Measurements from ENCODE around the gene HMCES. TPM values are rescaled to one million over a fixed set of nuclear protein-coding genes. Genes with fewer than 3 reads are reported as not detected.

The HMCES gene
- total RNA-seq, 2 donors from 2014 or later: 45.0 to 53.7 TPM

DNA sequence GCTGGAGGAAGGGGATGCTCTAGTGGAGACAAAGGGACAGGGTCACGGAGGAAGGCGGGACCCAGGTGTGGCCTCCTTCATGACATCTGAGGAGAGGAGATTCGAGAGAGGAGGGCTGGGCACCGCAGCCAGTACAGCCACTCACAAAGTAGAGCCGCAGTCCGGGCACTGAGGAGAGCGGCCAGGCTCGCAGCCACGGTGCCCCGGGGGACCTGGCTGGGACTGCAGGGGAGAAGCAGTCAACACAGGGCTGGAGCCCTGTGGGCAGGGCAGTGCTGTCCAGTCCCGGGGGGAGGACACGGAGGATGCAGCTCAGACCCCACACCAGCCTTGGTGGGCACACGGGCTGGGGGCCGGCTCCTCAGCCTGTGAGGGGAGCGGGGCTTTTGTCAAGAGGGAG, 40.3 kb downstream of the HMCES start:
- Histone ChIP-seq H3K27ac (no peak overlapping the region), H3K27me3 (no peaks in the 10 kb centered on the region), H3K36me3 (no peaks in the 10 kb centered on the region), H3K9me3 (no peaks in the 10 kb centered on the region), H3K9ac (ENCODE audit: low read depth in 2 of 2, low read length in 2 of 2) (no peak overlapping the region), H3K4me3 (no peak overlapping the region), H3K4me1 (no peaks in the 10 kb centered on the region)
- intact Hi-C loops (cut with DNase I): no loop called here
- no peak for DNase-seq
- TF ChIP-seq, protein P1, sequence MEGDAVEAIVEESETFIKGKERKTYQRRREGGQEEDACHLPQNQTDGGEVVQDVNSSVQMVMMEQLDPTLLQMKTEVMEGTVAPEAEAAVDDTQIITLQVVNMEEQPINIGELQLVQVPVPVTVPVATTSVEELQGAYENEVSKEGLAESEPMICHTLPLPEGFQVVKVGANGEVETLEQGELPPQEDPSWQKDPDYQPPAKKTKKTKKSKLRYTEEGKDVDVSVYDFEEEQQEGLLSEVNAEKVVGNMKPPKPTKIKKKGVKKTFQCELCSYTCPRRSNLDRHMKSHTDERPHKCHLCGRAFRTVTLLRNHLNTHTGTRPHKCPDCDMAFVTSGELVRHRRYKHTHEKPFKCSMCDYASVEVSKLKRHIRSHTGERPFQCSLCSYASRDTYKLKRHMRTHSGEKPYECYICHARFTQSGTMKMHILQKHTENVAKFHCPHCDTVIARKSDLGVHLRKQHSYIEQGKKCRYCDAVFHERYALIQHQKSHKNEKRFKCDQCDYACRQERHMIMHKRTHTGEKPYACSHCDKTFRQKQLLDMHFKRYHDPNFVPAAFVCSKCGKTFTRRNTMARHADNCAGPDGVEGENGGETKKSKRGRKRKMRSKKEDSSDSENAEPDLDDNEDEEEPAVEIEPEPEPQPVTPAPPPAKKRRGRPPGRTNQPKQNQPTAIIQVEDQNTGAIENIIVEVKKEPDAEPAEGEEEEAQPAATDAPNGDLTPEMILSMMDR (IDR thresholded peaks at IDR 0.05): no peak

DNA sequence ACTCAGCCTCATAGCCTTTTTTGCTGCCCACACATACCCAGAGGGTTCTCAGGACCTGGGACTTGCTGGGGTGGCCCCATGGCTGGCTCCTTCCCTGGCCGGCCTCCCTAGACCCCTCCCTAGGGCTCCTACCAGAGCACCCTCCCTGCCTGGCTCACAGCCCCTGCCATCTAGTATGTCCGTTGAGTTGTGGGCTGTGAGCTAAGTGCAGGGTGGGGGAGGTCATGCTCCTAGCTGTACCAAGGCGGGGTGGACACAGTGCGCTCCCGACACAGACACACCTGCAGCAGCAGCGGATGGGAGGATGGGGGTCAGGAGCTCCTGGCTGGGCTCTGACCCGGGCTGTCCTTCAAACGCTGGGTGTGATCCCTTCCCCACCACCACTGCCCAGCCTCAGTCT, 41.6 kb downstream of the HMCES start:
- Histone ChIP-seq H3K4me3 (no peak overlapping the region), H3K9ac (ENCODE audit: low read depth in 2 of 2, low read length in 2 of 2) (no peak overlapping the region), H3K27ac (no peak overlapping the region), H3K9me3 (no peaks in the 10 kb centered on the region), H3K36me3 (no peaks in the 10 kb centered on the region), H3K4me1 (no peaks in the 10 kb centered on the region), H3K27me3 (no peaks in the 10 kb centered on the region)
- TF ChIP-seq, protein P1 (IDR thresholded peaks at IDR 0.05): no peak
- intact Hi-C loops (cut with DNase I): no loop called here
- DNase-seq: no peak

DNA sequence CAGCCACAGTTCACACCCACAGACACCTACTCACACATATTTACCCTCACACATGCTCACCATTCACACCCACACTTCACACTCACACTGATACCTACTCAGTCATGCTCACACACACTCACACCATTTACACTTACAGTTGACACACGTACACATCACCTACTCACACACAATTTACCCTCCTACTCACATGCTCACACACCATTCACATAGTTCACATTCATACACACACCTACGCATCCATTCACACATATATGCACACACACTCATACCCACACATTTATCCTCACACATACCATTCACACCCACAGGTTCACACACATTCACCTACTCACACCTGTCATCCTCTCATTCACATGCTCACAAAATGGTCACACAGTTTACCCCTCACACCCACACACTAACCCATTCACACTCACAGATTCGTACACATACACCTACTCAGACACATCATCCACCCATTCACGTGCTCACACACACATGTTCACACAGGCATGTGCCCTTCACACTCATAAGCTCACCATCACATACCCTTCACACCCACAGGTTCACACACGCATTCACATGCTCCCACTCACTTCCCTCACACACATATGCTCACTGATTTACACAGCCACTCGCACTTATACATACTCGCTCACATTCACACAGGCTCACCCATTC, 42.3 kb downstream of the HMCES start:
- H3K27me3 ChIP-seq: no peaks in the 10 kb centered on the region
- no peaks in the 10 kb centered on the region for H3K4me1 ChIP-seq
- no peaks in the 10 kb centered on the region for H3K36me3 ChIP-seq
- no peak overlapping the region for H3K27ac ChIP-seq
- no peak for DNase-seq
- intact Hi-C loops (cut with DNase I): no loop called here
- TF ChIP-seq, protein P1 (IDR thresholded peaks at IDR 0.05): no peak
- no peak overlapping the region for H3K4me3 ChIP-seq
- no peak overlapping the region for H3K9ac ChIP-seq (ENCODE audit: low read depth in 2 of 2, low read length in 2 of 2)
- H3K9me3 ChIP-seq: no peaks in the 10 kb centered on the region

DNA sequence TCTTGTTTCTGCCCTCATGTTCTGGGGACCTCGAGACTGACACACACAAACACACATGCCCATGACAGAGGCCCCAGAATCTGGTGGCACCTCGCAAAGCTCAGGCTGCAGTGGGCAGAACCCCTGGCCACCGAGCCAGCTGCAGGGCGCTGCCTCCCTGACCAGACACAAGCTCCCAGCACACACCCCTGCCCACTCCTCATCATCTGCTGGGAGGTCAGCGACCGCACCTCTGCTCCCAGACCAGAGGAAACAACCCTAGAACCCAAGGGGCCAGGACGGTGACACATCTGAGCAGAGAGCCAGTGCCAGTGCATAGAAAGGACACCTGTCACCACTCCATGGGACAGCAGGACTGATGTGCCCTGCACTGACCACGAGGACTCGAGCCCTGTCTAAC, 43.2 kb downstream of the HMCES start:
- Histone ChIP-seq H3K9ac (ENCODE audit: low read depth in 2 of 2, low read length in 2 of 2) (no peak overlapping the region), H3K4me1 (no peaks in the 10 kb centered on the region), H3K27ac (no peak overlapping the region), H3K27me3 (no peaks in the 10 kb centered on the region), H3K36me3 (no peaks in the 10 kb centered on the region), H3K4me3 (no peak overlapping the region), H3K9me3 (no peaks in the 10 kb centered on the region)
- DNase-seq: no peak
- TF ChIP-seq, protein P1 (IDR thresholded peaks at IDR 0.05): no peak
- intact Hi-C loops (cut with DNase I): no loop called here

DNA sequence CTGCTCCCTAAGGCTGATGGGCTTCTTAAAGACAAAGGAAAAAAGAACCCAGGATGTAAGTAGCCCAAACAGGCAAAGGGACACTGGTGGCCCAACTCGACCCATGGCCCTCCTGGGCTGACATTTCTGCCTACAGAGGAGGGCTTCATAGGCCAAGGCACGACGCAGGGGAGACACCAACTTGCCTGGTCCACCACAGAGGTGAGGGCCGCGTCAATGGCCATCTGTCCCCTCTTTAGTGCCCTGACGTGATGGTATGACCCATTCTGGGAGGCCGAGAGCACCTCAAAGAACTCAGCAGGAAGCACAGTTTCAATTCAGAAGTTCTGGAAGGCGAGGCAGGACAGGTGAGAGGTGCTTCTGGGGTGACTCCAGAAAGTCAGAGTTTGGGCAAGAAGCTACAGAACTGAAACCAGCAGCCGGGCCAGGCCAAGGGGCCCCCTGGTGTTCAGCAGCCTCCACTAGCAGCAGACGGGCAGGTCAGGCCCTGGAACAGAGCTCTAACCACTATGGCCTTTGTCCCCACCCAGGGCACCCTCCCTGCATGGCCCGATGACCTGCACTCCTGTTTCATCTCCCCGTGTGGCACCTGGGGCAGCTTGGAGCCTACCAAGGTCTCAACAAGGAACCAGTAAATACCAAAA, 45.1 kb downstream of the HMCES start:
- Histone ChIP-seq H3K9ac (ENCODE audit: low read depth in 2 of 2, low read length in 2 of 2) (no peak overlapping the region), H3K36me3 (no peaks in the 10 kb centered on the region), H3K4me3 (no peak overlapping the region), H3K27me3 (no peaks in the 10 kb centered on the region), H3K4me1 (no peaks in the 10 kb centered on the region), H3K9me3 (no peaks in the 10 kb centered on the region), H3K27ac (no peak overlapping the region)
- DNase-seq: no peak
- intact Hi-C loops (cut with DNase I): no loop called here
- TF ChIP-seq, protein P1 (IDR thresholded peaks at IDR 0.05): no peak

All from colonic mucosa (tissue), 4 donors.